ENCODE measurements around the gene TRPV6.

Gene TRPV6

GRCh38 chr7:142880876-142881505 lies 4.6 kb downstream of the TRPV6 start:
- H3K4me2 ChIP-seq: no peak overlapping the region
- peak; percentile 96 for TF ChIP-seq CTCF (conservative IDR thresholded peaks at IDR 0.05; ENCODE audit: low read depth, low read length)
- no peaks in the 10 kb centered on the region for H3K4me1 ChIP-seq (ENCODE audit: low read depth, poor library complexity, severe bottlenecking)
- H4K20me1 ChIP-seq (ENCODE audit: insufficient read depth): no peaks in the 10 kb centered on the region
- H2AFZ ChIP-seq (ENCODE audit: low read depth): no peak overlapping the region
- H3K27ac ChIP-seq: no peak overlapping the region
- H3K4me3 ChIP-seq (IDR thresholded peaks at IDR 0.05; ENCODE audit: insufficient read depth, low read depth, low read length): no peak overlapping the region
- no peak overlapping the region for H3K9ac ChIP-seq
- no peaks in the 10 kb centered on the region for H3K36me3 ChIP-seq (ENCODE audit: insufficient read depth)
- no peaks in the 10 kb centered on the region for H3K27me3 ChIP-seq (ENCODE audit: insufficient read depth, low read depth)
- no peaks in the 10 kb centered on the region for H3K79me2 ChIP-seq (ENCODE audit: insufficient read depth, low read depth)

GRCh38 chr7:142879060-142879459 lies 6.5 kb downstream of the TRPV6 start:
- H3K4me2 ChIP-seq: no peak overlapping the region
- no peak overlapping the region for H3K9ac ChIP-seq
- no peak overlapping the region for H2AFZ ChIP-seq (ENCODE audit: low read depth)
- H3K4me3 ChIP-seq (IDR thresholded peaks at IDR 0.05; ENCODE audit: insufficient read depth, low read depth, low read length): no peak overlapping the region
- H3K36me3 ChIP-seq (ENCODE audit: insufficient read depth): no peaks in the 10 kb centered on the region
- TF ChIP-seq CTCF (conservative IDR thresholded peaks at IDR 0.05; ENCODE audit: low read depth, low read length): no peak
- H3K4me1 ChIP-seq (ENCODE audit: low read depth, poor library complexity, severe bottlenecking): no peaks in the 10 kb centered on the region
- H3K27ac ChIP-seq: no peak overlapping the region
- H4K20me1 ChIP-seq (ENCODE audit: insufficient read depth): no peaks in the 10 kb centered on the region
- H3K27me3 ChIP-seq (ENCODE audit: insufficient read depth, low read depth): no peaks in the 10 kb centered on the region
- H3K79me2 ChIP-seq (ENCODE audit: insufficient read depth, low read depth): no peaks in the 10 kb centered on the region

GRCh38 chr7:142878315-142878714 lies 7.2 kb downstream of the TRPV6 start:
- no peaks in the 10 kb centered on the region for H3K4me1 ChIP-seq (ENCODE audit: low read depth, poor library complexity, severe bottlenecking)
- H3K4me2 ChIP-seq: no peak overlapping the region
- no peaks in the 10 kb centered on the region for H4K20me1 ChIP-seq (ENCODE audit: insufficient read depth)
- H3K79me2 ChIP-seq (ENCODE audit: insufficient read depth, low read depth): no peaks in the 10 kb centered on the region
- H3K27ac ChIP-seq: no peak overlapping the region
- no peak overlapping the region for H3K9ac ChIP-seq
- H3K4me3 ChIP-seq (IDR thresholded peaks at IDR 0.05; ENCODE audit: insufficient read depth, low read depth, low read length): no peak overlapping the region
- H3K27me3 ChIP-seq (ENCODE audit: insufficient read depth, low read depth): no peaks in the 10 kb centered on the region
- no peak for TF ChIP-seq CTCF (conservative IDR thresholded peaks at IDR 0.05; ENCODE audit: low read depth, low read length)
- H2AFZ ChIP-seq (ENCODE audit: low read depth): no peak overlapping the region
- H3K36me3 ChIP-seq (ENCODE audit: insufficient read depth): no peaks in the 10 kb centered on the region

- no peak overlapping the region for H3K4me2 ChIP-seq
Measured at GRCh38 chr7:142876991-142877910, 8.3 kb downstream of the TRPV6 start.

More at GRCh38 chr7:142876991-142877910, 8.3 kb downstream of the TRPV6 start:
- H3K4me3 ChIP-seq (IDR thresholded peaks at IDR 0.05; ENCODE audit: insufficient read depth, low read depth, low read length): no peak overlapping the region
- no peak for TF ChIP-seq CTCF (conservative IDR thresholded peaks at IDR 0.05; ENCODE audit: low read depth, low read length)
- H3K79me2 ChIP-seq (ENCODE audit: insufficient read depth, low read depth): no peaks in the 10 kb centered on the region
- no peaks in the 10 kb centered on the region for H3K27me3 ChIP-seq (ENCODE audit: insufficient read depth, low read depth)
- no peaks in the 10 kb centered on the region for H4K20me1 ChIP-seq (ENCODE audit: insufficient read depth)
- no peak overlapping the region for H3K27ac ChIP-seq
- no peaks in the 10 kb centered on the region for H3K36me3 ChIP-seq (ENCODE audit: insufficient read depth)
- no peak overlapping the region for H2AFZ ChIP-seq (ENCODE audit: low read depth)
- no peaks in the 10 kb centered on the region for H3K4me1 ChIP-seq (ENCODE audit: low read depth, poor library complexity, severe bottlenecking)
- H3K9ac ChIP-seq: no peak overlapping the region

Measured in KMS-11 (cell line).